Gastroesophageal sphincter (tissue), 3 donors: ENCODE results near the gene U2SURP.

Source experiments
- POLR2A ChIP-seq, 2 donors: fragments of 450-650 bp; IDR thresholded peaks; one replicate each; pipeline ENCODE4 v1.6.1; 2017; ENCODE audit warnings: antibody characterized with exemption in 2 of 2, mild to moderate bottlenecking in 2 of 2, moderate library complexity in 1 of 2
- POLR2AphosphoS5 ChIP-seq: sonication (generic); formaldehyde crosslinking; IDR thresholded peaks from one replicate; pipeline ENCODE4 v1.6.1; 2017; ENCODE audit warnings: antibody characterized with exemption
- TF ChIP-seq, protein P1 (sequence below), 4 experiments: fragments of 200-600 bp in 2 of 4; fragments of 450-650 bp in 2 of 4; sonication (generic) in 1 of 4; IDR thresholded peaks; one replicate each; pipeline ENCODE4 v1.5.1; 2017 to 2019; ENCODE audit warnings: antibody characterized with exemption in 4 of 4, mild to moderate bottlenecking in 2 of 4, moderate library complexity in 2 of 4

DNA sequence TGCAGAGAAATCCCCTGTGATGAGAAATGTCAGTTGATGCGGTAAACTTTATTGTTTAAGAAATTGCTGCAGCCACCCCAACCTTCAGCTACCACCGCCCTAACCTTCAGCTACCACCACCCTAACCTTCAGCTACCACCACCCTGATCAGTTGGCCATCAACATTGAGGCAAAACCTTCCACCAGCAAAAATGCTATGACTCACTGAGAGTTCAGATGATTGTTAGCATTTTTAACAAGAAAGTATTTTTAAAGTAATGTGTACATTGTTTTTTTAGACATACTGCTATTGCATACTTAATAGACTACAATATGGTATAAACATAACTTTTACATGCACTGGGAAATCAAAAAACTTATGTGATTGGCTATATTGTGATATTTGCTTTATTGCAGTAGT, 30.0 kb downstream of the U2SURP start:
- TF ChIP-seq, protein P1, sequence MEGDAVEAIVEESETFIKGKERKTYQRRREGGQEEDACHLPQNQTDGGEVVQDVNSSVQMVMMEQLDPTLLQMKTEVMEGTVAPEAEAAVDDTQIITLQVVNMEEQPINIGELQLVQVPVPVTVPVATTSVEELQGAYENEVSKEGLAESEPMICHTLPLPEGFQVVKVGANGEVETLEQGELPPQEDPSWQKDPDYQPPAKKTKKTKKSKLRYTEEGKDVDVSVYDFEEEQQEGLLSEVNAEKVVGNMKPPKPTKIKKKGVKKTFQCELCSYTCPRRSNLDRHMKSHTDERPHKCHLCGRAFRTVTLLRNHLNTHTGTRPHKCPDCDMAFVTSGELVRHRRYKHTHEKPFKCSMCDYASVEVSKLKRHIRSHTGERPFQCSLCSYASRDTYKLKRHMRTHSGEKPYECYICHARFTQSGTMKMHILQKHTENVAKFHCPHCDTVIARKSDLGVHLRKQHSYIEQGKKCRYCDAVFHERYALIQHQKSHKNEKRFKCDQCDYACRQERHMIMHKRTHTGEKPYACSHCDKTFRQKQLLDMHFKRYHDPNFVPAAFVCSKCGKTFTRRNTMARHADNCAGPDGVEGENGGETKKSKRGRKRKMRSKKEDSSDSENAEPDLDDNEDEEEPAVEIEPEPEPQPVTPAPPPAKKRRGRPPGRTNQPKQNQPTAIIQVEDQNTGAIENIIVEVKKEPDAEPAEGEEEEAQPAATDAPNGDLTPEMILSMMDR (IDR thresholded peaks at IDR 0.05) = no peak
- TF ChIP-seq POLR2AphosphoS5 (no peak), POLR2A (IDR thresholded peaks at IDR 0.05) (no peak)
